HepG2 (cell line): ENCODE data around the gene ADAMTS14.

Experiments
- ATF7 ChIP-seq, 2 experiments: fragments of 450-650 bp in 1 of 2; sonication (generic) in 1 of 2; formaldehyde crosslinking in 1 of 2; IDR thresholded peaks; 2 replicates each; pipeline versions ENCODE4 v1.4.0 to v1.6.1; 2016 to 2020; ENCODE audit warnings: antibody characterized with exemption in 1 of 2, mild to moderate bottlenecking in 1 of 2, missing genetic modification reagents in 1 of 2
- TF ChIP-seq, protein P1 (sequence below): sonication (generic); formaldehyde crosslinking; IDR thresholded peaks from 2 replicates; pipeline ENCODE4 v1.5.0; 2020; ENCODE audit warnings: mild to moderate bottlenecking, missing genetic modification reagents, moderate library complexity

DNA sequence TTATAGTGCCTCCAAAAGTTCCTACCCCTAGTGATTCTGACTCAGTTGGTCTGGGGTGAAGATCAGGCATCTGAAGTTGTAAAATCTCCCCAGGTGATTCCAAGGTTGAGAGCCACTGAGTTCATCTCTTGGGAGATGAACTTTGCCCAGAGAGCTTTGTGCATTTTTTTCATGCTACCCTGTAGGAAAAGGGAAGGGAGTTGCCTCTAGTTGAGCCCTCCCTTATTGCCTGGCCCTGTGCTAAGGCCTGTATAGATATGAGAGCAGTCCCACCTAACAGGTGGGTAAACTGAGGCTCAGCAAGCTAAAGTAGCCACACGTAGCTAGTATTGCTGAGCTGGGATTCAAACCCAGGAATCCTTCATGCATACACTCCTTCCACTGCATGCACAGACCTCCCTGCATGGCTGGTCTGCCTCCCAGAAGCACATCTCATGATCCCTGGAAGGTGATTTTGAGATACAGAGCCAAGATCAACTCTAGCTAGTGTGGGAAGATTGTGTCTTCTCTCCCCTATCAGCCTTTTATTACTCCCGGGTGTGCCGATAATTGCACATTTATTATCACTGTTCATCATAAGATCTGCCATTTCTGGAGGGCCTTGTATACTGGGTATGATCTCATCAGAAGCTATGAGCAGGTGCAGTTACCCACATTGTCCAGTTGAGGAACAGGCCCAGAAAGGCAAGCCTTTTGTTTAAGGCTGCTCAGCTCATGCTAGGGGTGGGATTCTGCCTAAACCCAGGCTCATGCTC is 65.9 kb downstream of the ADAMTS14 start:
- TF ChIP-seq ATF7 (IDR thresholded peaks at IDR 0.05) (no peak), ATF7 (CRISPR knock-in tag; IDR thresholded peaks at IDR 0.05) (no peak)
- TF ChIP-seq, protein P1, sequence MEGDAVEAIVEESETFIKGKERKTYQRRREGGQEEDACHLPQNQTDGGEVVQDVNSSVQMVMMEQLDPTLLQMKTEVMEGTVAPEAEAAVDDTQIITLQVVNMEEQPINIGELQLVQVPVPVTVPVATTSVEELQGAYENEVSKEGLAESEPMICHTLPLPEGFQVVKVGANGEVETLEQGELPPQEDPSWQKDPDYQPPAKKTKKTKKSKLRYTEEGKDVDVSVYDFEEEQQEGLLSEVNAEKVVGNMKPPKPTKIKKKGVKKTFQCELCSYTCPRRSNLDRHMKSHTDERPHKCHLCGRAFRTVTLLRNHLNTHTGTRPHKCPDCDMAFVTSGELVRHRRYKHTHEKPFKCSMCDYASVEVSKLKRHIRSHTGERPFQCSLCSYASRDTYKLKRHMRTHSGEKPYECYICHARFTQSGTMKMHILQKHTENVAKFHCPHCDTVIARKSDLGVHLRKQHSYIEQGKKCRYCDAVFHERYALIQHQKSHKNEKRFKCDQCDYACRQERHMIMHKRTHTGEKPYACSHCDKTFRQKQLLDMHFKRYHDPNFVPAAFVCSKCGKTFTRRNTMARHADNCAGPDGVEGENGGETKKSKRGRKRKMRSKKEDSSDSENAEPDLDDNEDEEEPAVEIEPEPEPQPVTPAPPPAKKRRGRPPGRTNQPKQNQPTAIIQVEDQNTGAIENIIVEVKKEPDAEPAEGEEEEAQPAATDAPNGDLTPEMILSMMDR: no peak
